HG02870 (cell line): ENCODE results near the gene ZNF423.

Experiments
- ATAC-seq: cut with Tn5 transposase; IDR thresholded peaks from one replicate; pipeline ENCODE4 v1.9.1; 2021; ENCODE audit warnings: mild to moderate bottlenecking, moderate library complexity; ENCODE audit not compliant: unreplicated experiment

Gene ZNF423

DNA sequence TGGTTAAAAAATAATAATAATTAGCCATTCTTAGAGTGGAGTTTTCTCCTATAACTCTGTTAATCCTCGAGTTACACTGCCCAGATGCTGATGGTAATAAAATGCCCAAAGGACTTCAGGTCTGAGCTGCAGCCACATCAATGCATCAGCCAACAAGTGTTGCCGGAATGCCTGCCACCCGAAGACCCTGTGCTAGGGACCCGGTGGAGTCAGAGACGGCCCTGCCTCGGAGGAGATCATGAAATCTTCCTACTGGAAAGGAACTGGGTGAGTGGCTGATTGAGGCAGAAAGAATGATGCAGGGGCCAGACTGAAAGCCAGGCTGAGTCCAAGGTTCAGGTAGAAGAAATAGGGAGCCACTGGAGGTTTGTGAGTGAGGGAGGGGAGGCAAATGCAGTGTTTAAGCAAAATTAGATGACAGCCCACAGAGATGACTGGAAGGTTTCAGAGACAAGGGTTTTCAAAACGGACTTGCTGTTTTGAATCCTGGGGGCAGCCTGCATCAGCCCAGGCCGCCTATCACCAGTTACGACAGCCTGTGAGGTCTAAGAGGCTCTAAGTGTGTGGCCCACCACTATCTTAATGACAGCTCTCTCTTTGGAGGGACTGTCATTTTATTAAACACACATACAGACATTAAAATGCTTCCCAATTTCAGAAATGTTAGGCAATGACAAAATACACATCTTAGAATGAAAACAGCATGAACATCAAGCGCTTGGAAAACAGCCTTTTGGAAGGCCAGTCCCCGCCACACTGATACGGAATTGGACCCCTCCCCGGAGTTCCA, 100.0 kb downstream of the ZNF423 start:
- ATAC-seq: no peak

DNA sequence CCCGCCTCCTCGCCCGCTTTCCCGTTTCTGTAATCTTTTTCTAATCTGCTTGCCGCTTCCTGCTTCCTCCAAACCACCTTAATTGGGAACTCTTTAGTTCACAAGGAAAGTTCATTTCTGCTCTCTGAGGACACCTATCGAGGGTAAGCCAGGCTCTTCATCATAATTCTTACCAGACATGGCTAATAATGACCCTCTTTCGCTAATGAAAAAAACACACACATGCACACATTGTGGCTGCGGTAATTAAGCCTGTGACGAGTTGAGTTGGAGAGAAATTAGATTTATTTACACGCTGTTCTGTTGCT, 100.6 kb downstream of the ZNF423 start:
- no peak for ATAC-seq

GRCh38 chr16:49754495-49755312, 101.2 kb downstream of the ZNF423 start:
- ATAC-seq: no peak

DNA sequence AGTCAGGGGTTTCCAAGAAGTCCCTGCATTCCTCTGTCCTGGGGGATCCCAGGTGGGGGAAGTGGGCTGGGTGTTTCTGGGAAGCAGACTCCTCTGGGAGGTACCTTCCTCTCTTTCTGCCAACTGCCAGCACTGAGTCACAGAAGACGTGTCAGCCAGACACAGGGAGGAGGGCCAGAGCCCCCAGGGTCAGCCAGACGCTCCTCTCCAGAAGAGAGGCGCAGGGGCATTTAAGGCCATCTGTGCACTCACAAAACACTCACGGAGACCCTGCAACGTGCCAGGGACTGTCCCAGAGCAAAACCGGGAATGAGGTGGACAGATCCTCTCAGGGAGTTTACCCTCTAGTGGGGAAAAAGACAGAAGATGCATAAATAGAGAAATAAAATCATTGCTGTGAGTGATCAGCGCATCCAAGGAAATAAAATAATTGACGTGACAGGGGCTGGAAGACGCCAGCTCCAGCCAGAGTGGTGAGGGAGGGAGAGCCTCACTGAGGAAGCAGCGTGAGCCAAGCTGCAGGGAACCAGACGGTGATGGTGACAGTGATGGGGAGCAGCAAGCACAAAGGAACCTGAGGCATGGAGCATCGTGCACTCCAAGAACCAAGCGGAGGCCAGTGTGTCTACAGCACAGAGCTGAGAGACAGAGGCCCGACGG, 105.4 kb downstream of the ZNF423 start:
- no peak for ATAC-seq

DNA sequence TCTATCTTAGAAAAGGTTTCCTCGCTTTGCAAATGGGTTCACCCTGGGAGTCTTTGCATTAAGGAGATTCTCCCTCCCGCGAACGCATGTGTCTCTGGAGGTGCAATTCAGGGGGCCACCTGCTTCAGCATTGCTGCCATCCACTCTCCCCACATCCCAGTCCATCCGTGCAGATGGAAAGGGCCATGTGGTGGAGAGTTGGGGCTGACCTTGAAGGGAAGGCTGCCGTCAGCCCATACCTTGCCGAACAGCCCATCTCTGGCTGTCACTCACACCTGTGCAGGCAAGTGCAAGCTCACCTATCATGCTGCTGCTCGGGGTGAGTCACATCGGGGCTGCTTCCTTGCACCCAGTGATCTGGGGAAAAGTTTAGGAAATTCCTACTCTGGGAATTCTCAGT, 106.1 kb downstream of the ZNF423 start:
- no peak for ATAC-seq

DNA sequence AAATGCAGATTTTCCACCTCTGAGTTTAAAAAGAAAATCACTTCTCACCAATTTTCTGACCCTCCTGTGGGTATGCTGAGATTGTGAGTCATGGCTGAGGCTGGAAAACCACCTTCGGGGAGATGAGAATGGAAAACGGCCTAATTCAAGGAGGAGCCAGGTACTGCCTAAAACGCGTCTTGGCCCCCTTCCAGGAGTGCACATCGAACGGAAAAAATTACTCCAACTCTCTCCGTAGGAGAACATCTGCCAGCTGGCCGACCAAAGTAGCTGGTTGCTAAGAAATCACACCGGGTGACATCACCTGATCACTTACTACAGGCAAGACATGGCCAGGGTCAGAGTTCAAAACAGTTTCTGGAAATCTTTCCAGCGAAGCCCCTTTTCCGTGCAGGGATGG, 107.6 kb downstream of the ZNF423 start:
- ATAC-seq: no peak

- ATAC-seq: no peak
Measured at GRCh38 chr16:49747654-49748053, 108.3 kb downstream of the ZNF423 start.

DNA sequence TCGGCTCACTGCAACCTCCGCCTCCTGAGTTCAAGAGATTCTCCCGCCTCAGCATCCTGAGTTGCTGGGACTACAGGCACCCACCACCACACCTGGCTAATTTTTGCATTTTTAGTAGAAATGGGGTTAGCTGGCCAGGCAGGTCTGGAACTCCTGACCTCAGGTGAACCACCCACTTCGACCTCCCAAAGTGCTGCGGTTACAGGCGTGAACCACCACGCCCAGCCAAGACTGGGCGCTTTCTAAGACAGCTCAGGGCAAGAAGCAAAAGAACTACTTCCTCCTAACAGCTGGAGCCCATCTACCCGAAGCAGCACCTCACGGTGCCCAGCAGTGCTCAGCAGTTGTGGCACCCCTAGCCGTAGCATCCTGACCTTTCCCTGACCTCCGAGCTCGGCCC, 109.4 kb downstream of the ZNF423 start:
- ATAC-seq: no peak

DNA sequence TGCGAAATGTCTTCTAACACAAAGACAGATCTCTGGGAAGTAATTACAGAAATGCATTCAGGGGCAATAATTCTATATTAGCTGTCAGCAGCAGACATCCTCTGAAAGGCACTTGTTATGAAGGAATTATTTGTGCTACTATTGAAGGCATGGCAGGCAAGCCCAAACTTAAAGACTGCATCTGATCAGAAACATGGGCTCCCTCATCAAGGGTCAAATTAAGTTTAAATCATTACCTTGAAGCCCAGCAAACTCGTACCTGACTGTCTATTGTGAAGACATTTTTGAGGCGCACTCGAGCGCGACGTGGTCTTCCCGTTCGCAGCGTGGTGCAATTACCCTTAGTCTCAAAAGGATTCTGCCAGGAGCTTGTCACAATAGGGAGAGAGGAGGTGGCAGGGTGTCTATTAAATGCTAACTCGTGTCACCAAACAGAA, 110.6 kb downstream of the ZNF423 start:
- ATAC-seq: no peak

GRCh38 chr16:49744244-49745220, 111.4 kb downstream of the ZNF423 start:
- no peak for ATAC-seq

GRCh38 chr16:49743658-49744057, 112.3 kb downstream of the ZNF423 start:
- no peak for ATAC-seq

GRCh38 chr16:49743203-49743464, 112.8 kb downstream of the ZNF423 start:
- no peak for ATAC-seq

- ATAC-seq: no peak
Measured at GRCh38 chr16:49742428-49743202, 113.3 kb downstream of the ZNF423 start.

DNA sequence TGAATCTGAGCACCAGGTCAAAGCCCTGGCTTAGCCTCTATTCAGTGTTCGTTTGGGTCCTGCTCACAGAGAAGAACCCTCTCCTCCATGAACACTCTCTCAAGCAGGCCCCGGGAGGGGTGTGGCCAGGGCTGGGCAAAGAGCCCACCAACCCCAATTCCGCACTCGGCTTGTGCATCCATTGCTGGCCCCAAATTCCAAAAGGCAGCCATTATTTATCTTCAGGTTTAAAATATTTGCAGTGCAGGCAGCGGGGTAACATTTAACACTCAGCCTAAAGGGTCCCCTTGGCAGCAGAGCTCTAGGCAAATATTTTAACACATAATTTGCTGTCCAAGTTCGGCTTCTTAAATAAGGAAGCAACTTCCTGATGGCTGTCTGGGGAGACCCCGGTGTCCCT, 115.7 kb downstream of the ZNF423 start:
- no peak for ATAC-seq

- no peak for ATAC-seq
Measured at GRCh38 chr16:49739381-49739780, 116.5 kb downstream of the ZNF423 start.

DNA sequence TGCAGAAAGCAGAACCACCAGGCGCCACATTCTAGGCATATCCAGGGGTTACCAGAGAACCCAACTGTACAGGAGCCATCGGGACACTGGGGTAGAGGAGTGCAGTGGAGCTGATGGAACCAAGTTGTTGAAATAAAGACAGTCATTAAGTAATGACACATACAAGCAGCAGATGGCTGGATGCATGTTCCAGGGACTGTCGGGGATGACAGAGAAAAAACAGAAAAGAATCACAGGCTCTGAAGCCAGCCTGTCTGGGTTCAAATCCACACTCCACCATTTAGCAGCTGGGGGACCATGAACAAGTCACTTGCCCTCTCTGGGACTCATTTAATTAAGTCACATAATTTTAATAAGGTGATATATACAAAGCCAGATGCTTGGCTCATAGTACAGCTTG, 117.1 kb downstream of the ZNF423 start:
- ATAC-seq: no peak

DNA sequence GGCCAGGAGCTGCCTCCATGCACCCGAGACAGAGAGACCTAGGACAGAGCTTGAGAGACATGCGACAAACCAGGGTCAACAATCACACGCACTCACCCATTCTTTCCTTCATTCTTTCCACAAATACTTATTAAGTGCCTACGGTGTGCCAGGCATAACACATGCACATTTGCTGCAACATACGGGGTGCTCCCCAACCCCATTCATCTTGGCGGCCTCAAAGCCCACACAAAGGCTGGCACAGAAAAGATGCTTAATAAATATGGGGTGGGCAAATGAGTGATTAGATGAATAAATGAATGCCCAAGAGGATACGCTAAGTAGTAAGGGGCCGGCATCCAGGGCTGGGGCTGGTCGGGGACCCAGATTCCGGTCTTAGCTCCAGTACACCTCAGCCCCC, 117.9 kb downstream of the ZNF423 start:
- no peak for ATAC-seq

GRCh38 chr16:49737541-49737940, 118.4 kb downstream of the ZNF423 start:
- ATAC-seq: no peak

GRCh38 chr16:49734331-49734730, 121.6 kb downstream of the ZNF423 start:
- ATAC-seq: no peak

- no peak for ATAC-seq
Measured at GRCh38 chr16:49733313-49734009, 122.5 kb downstream of the ZNF423 start.
